BE2C (cell line): ENCODE results near the gene MAP3K19.

Experiments used
- DNase-seq: peaks from one replicate; pipeline ENCODE4 v3.0.0-alpha.2; 2020
- H3K27me3 ChIP-seq: fragments of 250-450 bp; sonication (Bioruptor Pico); 2 replicates; pipeline ENCODE4 v1.5.1; 2020; ENCODE audit warnings: mild to moderate bottlenecking
- H3K36me3 ChIP-seq: fragments of 250-450 bp; sonication (Bioruptor Pico); 2 replicates; pipeline ENCODE4 v1.5.1; 2020; ENCODE audit warnings: mild to moderate bottlenecking
- H3K4me1 ChIP-seq: fragments of 250-450 bp; sonication (Bioruptor Pico); 2 replicates; pipeline ENCODE4 v1.5.1; 2020
- H3K4me3 ChIP-seq: 2 replicates; pipeline ENCODE4 v1.5.1; 2011; ENCODE audit warnings: low read depth, low read length
- H3K9me3 ChIP-seq: fragments of 250-450 bp; sonication (Bioruptor Pico); 2 replicates; pipeline ENCODE4 v1.5.1; 2020
- TF ChIP-seq, protein P1 (sequence below): IDR thresholded peaks from 2 replicates; pipeline ENCODE4 v1.5.1; 2012; ENCODE audit warnings: mild to moderate bottlenecking, low read depth, low read length

MAP3K19 gene

GRCh38 chr2:134924912-134925311 is 122.3 kb downstream of the MAP3K19 start:
- no peak for DNase-seq
- Histone ChIP-seq H3K27me3 (no peaks in the 10 kb centered on the region), H3K36me3 (no peaks in the 10 kb centered on the region), H3K9me3 (no peaks in the 10 kb centered on the region), H3K4me3 (no peak overlapping the region), H3K4me1 (no peaks in the 10 kb centered on the region)
- TF ChIP-seq, protein P1, sequence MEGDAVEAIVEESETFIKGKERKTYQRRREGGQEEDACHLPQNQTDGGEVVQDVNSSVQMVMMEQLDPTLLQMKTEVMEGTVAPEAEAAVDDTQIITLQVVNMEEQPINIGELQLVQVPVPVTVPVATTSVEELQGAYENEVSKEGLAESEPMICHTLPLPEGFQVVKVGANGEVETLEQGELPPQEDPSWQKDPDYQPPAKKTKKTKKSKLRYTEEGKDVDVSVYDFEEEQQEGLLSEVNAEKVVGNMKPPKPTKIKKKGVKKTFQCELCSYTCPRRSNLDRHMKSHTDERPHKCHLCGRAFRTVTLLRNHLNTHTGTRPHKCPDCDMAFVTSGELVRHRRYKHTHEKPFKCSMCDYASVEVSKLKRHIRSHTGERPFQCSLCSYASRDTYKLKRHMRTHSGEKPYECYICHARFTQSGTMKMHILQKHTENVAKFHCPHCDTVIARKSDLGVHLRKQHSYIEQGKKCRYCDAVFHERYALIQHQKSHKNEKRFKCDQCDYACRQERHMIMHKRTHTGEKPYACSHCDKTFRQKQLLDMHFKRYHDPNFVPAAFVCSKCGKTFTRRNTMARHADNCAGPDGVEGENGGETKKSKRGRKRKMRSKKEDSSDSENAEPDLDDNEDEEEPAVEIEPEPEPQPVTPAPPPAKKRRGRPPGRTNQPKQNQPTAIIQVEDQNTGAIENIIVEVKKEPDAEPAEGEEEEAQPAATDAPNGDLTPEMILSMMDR: no peak

GRCh38 chr2:134919341-134920210 is 127.7 kb downstream of the MAP3K19 start:
- Histone ChIP-seq H3K36me3 (no peaks in the 10 kb centered on the region), H3K27me3 (no peaks in the 10 kb centered on the region), H3K4me1 (no peaks in the 10 kb centered on the region), H3K9me3 (no peaks in the 10 kb centered on the region), H3K4me3 (peak overlapping the region; percentile 72)
- TF ChIP-seq, protein P1: no peak
- DNase-seq: no peak

GRCh38 chr2:134918526-134919340 is 128.5 kb downstream of the MAP3K19 start, which contains the start of gene CCNT2:
Gene CCNT2, plus strand, starts transcription at chr2:134918822. Its CDS starts 33 bp downstream, at chr2:134918855.
- no peaks in the 10 kb centered on the region for H3K27me3 ChIP-seq
- H3K4me1 ChIP-seq: no peaks in the 10 kb centered on the region
- TF ChIP-seq, protein P1: no peak
- peak within 1 kb of the TSS; percentile 72 for H3K4me3 ChIP-seq
- no peaks in the 10 kb centered on the region for H3K9me3 ChIP-seq
- no peaks in the 10 kb centered on the region for H3K36me3 ChIP-seq
- peak; percentile 96 for DNase-seq

DNA sequence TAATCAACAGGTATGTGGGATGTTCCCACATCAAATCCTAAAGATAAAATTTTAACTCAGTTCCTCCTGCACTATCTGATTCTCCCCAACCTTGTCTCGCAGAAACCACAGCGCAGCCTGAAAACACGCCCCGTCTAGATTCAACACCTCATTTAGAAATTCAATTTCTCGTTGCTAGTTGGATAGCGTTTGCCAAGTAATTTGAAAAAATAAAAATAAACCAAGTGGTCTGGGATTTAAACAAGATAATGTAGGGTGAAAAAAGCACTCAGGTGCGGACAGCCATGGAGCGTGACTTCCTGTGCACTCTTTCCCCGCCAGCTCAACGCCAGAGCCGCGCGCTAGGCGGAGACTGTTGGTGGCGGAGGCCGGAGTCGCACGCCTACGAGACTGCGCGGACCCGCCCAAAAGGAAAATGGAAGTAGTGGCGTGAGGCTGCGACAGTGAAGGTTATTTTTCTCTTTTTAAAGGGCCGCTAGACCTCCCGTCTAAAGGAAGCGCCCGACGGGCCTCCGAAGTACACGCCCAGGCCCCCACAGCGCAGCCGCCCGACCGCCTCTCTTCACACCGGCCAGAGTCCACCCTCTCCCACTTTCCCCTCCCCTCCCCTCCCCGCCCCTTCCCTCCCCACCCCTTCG is 129.2 kb downstream of the MAP3K19 start:
- Histone ChIP-seq H3K9me3 (no peaks in the 10 kb centered on the region), H3K4me1 (no peaks in the 10 kb centered on the region), H3K36me3 (no peaks in the 10 kb centered on the region), H3K4me3 (peak overlapping the region; percentile 72), H3K27me3 (no peaks in the 10 kb centered on the region)
- DNase-seq: no peak
- TF ChIP-seq, protein P1: no peak

DNA sequence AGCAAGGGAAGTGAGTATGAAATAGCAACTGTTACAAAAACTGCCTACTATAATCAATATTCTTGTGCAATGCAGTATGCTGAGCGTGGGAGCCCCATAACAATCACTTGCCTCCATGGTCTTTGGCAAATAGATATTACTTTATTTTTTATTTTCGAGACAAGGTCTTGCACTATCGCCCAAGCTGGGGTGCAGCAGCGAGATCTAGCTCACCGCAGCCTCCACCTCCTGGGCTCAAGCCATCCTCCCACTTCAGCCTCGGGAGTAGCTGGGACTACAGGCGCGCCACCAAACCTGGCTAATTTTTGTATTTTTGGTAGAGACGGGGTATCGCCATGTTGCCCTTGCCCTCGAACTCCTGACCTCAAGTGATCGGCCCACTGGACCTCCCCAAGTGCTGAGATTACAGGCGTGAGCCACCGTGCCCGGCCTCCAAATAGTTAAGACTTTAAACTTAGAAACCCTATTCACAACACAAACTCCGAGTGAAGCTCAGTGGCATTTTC is 129.8 kb downstream of the MAP3K19 start:
- Histone ChIP-seq H3K27me3 (no peaks in the 10 kb centered on the region), H3K9me3 (no peaks in the 10 kb centered on the region), H3K36me3 (no peaks in the 10 kb centered on the region), H3K4me3 (peak overlapping the region; percentile 72), H3K4me1 (no peaks in the 10 kb centered on the region)
- TF ChIP-seq, protein P1: no peak
- no peak for DNase-seq
